ENCODE measurements around the gene OGDH.

The OGDH gene

DNA sequence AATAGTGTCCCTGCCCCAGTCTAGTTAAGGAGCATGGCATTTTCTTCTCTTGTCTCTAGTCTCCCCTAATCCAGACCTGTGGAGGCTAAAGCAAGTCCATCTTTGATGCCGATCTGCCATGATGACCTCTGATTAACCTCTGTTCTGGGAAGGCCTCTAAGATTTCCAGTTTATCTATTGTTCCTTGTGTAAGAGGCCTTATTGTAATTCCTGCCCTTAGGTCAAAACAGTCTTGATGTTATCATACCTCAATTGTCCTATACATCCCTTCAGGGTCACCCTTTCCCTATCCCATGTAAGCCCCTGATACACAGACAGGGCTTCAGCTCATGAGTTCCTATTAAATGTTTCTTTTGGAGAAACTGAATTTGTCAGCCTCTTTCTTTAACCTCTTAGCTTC lies 137.3 kb downstream of the OGDH start:
- DNase-seq: no peak

- peak; percentile 79 for DNase-seq
Measured at GRCh38 chr7:44748045-44748947, 141.9 kb downstream of the OGDH start, which contains the start of gene ZMIZ2. TSS of gene ZMIZ2 (plus strand) at chr7:44748847. CDS start at chr7:44756250, 7,403 bp downstream.

- no peak for DNase-seq
Measured at GRCh38 chr7:44748948-44749731, 142.7 kb downstream of the OGDH start.

DNA sequence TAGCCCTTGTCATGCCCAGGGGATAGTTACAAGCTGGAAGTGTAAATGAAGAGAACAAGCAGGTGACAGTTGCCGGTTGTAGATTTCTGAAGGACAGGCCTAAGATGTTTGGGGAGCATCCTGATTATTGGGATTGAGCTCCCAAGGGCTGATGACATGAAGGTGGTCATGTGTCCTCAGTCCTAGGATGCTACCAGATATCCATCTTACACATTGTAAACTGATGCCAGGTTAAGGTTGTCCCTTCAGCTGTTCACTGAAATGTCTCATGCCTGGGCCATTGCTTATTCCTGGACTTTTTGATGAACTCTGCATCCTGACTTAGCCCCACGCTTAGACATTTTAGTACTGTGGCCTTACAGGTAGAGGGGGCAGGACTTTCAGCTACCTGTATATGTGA lies 143.6 kb downstream of the OGDH start:
- no peak for DNase-seq

GRCh38 chr7:44750424-44750823 lies 144.0 kb downstream of the OGDH start:
- no peak for DNase-seq

- no peak for DNase-seq
Measured at GRCh38 chr7:44750921-44751571, 144.6 kb downstream of the OGDH start.

GRCh38 chr7:44752822-44753221 lies 146.4 kb downstream of the OGDH start:
- DNase-seq: no peak

GRCh38 chr7:44754802-44755697 lies 148.6 kb downstream of the OGDH start:
- no peak for DNase-seq

DNA sequence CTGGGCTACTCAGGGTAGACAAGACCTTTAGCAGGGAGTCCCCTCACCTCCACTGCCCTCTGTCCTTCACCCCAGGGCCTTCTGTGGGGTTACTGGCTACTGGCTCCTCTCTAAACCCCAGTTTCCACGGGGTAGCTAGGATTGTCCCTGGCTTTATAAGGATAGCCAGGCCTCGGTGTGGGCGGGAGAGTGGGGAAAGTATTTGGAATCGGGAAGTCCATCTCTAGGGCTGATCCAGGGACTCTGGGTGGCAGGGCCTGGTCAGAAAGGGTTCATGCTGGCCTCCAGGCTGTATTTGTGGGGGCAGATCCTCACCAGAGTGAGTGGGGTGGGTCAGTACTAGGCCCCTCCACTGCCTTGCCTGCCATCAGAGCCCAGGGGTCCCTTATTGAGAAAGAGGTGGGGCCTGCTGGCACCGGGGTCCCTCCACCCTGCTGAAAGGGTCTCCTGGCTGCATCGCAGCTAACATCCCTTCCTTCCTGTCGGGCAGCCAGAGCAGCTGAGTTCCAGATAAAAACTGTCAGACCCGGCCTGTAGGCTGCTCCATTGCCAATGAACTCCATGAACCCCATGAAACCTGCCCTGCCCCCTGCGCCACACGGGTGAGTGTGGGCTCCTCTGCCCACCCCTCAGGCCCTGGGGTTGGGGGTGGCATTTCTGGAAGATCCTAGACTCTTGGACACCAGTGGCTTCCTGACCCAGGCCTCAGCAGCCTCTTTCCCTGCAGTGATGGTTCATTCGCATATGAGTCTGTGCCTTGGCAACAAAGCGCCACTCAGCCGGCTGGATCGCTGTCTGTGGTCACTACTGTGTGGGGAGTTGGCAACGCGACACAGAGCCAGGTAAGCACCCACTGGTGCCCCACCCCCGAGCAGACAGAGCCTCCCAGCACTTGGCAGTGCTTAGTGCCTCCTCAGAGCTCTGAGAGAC lies 149.5 kb downstream of the OGDH start:
- no peak for DNase-seq

- DNase-seq: no peak
Measured at GRCh38 chr7:44756904-44757303, 150.5 kb downstream of the OGDH start.

DNA sequence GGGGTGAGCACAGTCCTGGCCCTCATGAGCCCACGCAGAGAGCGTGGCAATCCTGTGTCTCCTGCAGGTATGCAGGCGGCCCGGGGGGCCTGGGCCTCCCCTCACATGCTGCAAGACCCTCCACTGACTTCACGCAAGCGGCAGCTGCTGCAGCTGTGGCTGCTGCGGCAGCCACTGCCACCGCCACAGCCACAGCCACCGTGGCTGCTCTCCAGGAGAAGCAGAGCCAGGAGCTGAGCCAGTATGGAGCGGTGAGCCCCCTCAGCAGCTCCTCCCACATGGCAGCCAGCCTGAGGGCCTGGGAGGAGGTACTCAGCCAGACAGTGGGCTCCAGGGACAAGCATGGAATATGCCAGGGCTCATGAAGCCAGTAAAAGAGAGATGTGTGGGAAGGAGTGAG lies 150.9 kb downstream of the OGDH start:
- no peak for DNase-seq

- DNase-seq: no peak
Measured at GRCh38 chr7:44757739-44758138, 151.3 kb downstream of the OGDH start.

All from NCI-H510A treated with DMSO at 0.1 percent for 48 hours (cell line).